Measurements from ENCODE around the gene FGGY. TPM values are rescaled to one million over a fixed set of nuclear protein-coding genes. Genes with fewer than 3 reads are reported as not detected.
"Not testable (repeated sequence)": the region's sequence is repeated elsewhere in the genome, so short reads cannot be mapped to it uniquely, and the experiment has no call there.

The FGGY gene
- total RNA-seq, 2 donors from 2014 or later: 12.2 to 17.4 TPM

- no peak for DNase-seq
- Histone ChIP-seq H3K4me1 (peaks cover 3% of the 10 kb centered on the region), H3K4me3 (no peak overlapping the region), H3K36me3 (replicated peaks in 1 of 2; ENCODE audit: insufficient read depth in 1 of 2, low read depth in 2 of 2) (no peaks in the 10 kb centered on the region), H3K9me3 (no peaks in the 10 kb centered on the region), H3K27me3 (no peaks in the 10 kb centered on the region), H3K27ac (no peak overlapping the region)
- intact Hi-C loops (cut with DNase I): loop anchor here (10.0 kb wide), 2 partner anchors 411 to 961 kb away; partner anchors contain the start of gene FGGY
- no peak for ATAC-seq
- TF ChIP-seq CTCF (IDR thresholded peaks at IDR 0.05) (no peak), POLR2A (IDR thresholded peaks at IDR 0.05) (no peak)
Measured at GRCh38 chr1:59706303-59706599, 409.4 kb downstream of the FGGY start.

- WGBS, 2 donors: 87% methylated on average over 7 of the region's 7 CpGs
- no peaks in the 10 kb centered on the region for H3K9me3 ChIP-seq
- no peak overlapping the region for H3K27ac ChIP-seq
Measured at GRCh38 chr1:59707178-59707791, 410.4 kb downstream of the FGGY start.

GRCh38 chr1:59709333-59709732, 412.4 kb downstream of the FGGY start:
- Histone ChIP-seq H3K9me3 (no peaks in the 10 kb centered on the region), H3K27ac (no peak overlapping the region), H3K36me3 (replicated peaks in 1 of 2; ENCODE audit: insufficient read depth in 1 of 2, low read depth in 2 of 2) (no peaks in the 10 kb centered on the region), H3K27me3 (no peaks in the 10 kb centered on the region), H3K4me1 (peaks cover 3% of the 10 kb centered on the region), H3K4me3 (no peak overlapping the region)
- DNase-seq: no peak
- ATAC-seq: no peak
- WGBS, 2 donors: 86 to 91% methylated on average over 3 of the region's 3 CpGs
- intact Hi-C loops (cut with DNase I): loop anchor here (10.0 kb wide), 2 partner anchors 415 to 965 kb away; partner anchors contain the start of gene FGGY
- TF ChIP-seq POLR2A (IDR thresholded peaks at IDR 0.05): no peak
- TF ChIP-seq CTCF (IDR thresholded peaks at IDR 0.05): no peak

More at GRCh38 chr1:59707178-59707791, 410.4 kb downstream of the FGGY start:
- no peaks in the 10 kb centered on the region for H3K36me3 ChIP-seq (replicated peaks in 1 of 2; ENCODE audit: insufficient read depth in 1 of 2, low read depth in 2 of 2)
- intact Hi-C loops (cut with DNase I): loop anchor here (10.0 kb wide), 2 partner anchors 412 to 962 kb away; partner anchors contain the start of gene FGGY
- H3K27me3 ChIP-seq: no peaks in the 10 kb centered on the region
- TF ChIP-seq POLR2A (IDR thresholded peaks at IDR 0.05) (no peak), CTCF (IDR thresholded peaks at IDR 0.05) (no peak)
- no peak overlapping the region for H3K4me3 ChIP-seq
- peaks cover 3% of the 10 kb centered on the region for H3K4me1 ChIP-seq
- ATAC-seq (peak; percentile 64), DNase-seq (peak in 2 of 4 donors; percentile 28 to 50)

DNA sequence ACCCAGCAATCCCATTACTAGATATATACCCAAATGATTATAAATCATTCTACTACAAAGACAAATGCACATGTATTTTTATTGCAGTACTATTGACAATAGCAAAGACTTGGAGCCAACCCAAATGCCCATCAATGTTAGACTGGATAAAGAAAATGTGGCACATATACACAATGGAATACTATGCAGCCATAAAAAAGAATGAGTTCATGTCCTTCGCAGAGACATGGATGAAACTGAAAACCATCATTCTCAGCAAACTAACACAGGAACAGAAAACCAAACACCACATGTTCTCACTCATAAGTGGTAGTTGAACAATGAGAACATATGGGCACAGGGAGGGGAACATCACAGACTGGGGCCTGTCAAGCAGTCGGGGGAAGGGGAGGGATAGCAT, 414.0 kb downstream of the FGGY start:
- DNase-seq; H3K27me3 ChIP-seq; H3K9me3 ChIP-seq; H3K4me3 ChIP-seq; H3K36me3 ChIP-seq (replicated peaks in 1 of 2; ENCODE audit: insufficient read depth in 1 of 2, low read depth in 2 of 2); H3K4me1 ChIP-seq; H3K27ac ChIP-seq; ATAC-seq: not testable (repeated sequence)
- intact Hi-C loops (cut with DNase I): loop anchor here (10.0 kb wide), 1 partner anchor 796 kb away; no protein-coding TSS in a partner anchor
- WGBS, 2 donors: 94 to 95% methylated on average over 2 of the region's 2 CpGs

DNA sequence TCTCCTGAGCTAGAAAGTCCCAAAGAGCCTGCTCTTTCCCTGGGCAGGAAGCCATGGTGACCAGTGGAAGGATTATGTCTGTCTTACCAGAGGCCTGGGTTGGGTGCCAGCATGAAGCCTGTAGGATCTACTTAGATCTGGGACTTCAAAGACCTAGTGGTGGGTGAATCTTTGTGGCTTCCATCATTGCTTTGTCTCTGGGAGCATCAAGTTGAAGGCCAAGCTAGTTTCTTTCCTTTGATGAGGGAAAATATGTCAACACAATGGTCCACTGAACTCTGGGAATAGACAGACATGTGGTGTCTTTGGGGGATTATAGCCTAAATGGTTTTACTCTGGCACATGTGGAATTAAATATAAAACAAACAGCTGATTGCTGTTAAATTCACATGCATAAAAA, 417.3 kb downstream of the FGGY start:
- Histone ChIP-seq H3K27me3 (no peaks in the 10 kb centered on the region), H3K27ac (no peak overlapping the region), H3K9me3 (no peaks in the 10 kb centered on the region), H3K36me3 (replicated peaks in 1 of 2; ENCODE audit: insufficient read depth in 1 of 2, low read depth in 2 of 2) (no peaks in the 10 kb centered on the region), H3K4me3 (no peak overlapping the region), H3K4me1 (no peaks in the 10 kb centered on the region)
- no peak for DNase-seq
- ATAC-seq: no peak
- intact Hi-C loops (cut with DNase I): loop anchor here (10.0 kb wide), 1 partner anchor 799 kb away; no protein-coding TSS in a partner anchor
- TF ChIP-seq POLR2A (IDR thresholded peaks at IDR 0.05) (no peak), CTCF (IDR thresholded peaks at IDR 0.05) (no peak)

Measured in body of pancreas (tissue), 4 donors.